Measurements from ENCODE around the gene PIK3R1.

PIK3R1 gene

DNA sequence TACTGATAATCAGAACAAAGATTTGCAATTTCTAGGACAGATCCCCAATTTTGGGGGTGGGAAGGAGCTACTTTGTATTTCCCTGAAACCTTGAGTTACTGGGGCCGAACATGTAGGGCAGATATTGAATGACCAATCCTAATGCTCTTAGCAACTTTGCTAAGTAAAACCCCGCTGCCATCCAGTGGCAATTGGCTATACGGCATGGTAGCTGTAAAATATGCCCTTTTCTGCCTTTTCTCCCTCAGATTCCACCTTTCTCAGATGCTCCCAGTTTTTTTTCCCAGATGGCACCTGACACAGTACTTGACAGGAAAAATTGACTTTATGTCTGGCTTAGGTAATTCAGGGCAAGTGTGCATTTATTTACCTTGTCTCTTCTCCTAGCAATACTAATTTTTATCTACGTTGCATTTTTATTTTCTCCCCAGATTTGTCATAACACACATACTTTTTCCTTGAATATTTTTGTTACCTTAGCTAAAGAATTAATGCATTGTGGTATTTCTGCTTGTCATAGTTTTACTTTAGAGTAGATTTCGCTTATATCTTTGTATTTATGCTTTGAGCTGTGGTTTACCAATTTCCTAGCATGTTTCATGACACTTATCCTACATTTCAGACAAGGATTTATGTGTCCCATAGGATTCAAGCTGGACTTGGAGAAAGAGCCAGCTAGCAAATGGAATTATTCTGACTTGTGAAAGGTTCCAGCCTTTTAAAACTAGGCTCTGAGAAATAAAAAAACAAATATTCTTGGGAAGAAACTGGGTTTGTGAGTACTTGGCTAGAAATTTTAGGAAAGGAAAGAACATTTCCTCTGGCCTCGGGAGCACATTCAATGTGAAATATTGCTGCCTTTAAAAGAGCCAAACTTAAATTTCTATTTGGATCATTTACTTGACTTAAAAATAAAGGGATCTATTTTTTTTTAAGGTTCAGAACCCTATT is 37.4 kb downstream of the PIK3R1 start:
- DNase-seq: peak in 1 of 2 donors; percentile 20

DNA sequence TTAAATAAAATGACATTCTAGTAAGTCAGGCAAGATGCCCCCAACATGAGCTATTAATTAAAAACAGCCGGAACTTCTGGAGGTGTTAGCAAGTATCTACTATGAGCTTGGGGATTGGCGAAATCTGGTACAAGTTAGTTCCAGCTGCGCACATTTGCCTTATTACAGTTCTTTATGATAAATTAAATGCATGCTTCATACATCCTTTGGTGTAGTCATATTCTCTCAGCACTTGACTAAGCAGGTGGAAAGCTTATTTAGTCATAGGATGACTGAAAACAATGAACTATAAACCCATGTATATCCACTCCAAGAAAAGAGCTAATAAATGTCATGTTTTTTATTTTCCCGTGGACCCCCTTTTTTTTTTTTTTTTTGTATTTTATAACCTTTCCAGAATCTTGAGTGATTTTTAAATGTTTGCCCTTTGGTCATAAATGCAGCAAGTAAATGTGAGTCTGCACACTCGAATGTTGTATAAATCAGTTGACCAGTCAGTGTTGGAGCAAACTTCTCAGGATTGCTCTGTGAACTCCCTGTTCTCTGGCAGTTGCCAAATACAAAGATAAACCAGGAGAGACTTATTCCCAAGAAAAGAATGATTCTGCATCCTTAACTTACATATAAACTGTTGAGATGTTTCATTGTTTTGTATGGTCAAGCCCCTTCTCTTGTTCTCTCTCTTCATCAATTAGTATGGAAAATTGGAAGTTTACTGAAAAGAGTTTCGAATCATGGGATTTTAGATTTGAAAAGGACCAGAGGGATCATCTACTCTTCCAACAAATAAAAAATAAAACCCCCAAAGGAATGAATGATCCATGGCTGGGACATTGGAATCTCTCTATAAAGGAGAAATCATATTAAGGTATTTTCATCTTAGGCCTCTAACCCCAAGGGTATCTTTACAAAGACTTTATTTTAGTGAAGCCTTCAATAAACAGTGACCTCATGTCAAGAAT is 38.3 kb downstream of the PIK3R1 start:
- DNase-seq: no peak

DNA sequence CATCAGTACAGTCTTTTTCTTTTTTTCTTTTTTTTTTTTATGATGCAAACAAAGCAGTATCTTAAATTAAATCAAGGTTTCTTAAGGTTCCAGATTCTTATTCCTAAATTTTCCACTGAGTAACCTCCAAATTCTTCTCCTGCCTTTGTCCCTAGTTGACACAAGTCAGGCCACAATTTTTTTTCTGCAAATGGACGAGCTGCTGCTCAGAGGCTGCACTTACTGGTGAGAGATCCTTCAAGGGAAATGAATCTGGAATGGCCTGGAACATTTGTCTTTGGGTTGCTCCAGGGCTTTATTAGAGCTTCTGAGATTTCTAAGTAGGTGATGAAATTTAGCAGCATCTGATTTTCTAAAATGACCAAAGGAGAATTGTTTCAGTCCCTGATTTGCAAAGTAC is 39.3 kb downstream of the PIK3R1 start:
- DNase-seq: no peak

DNA sequence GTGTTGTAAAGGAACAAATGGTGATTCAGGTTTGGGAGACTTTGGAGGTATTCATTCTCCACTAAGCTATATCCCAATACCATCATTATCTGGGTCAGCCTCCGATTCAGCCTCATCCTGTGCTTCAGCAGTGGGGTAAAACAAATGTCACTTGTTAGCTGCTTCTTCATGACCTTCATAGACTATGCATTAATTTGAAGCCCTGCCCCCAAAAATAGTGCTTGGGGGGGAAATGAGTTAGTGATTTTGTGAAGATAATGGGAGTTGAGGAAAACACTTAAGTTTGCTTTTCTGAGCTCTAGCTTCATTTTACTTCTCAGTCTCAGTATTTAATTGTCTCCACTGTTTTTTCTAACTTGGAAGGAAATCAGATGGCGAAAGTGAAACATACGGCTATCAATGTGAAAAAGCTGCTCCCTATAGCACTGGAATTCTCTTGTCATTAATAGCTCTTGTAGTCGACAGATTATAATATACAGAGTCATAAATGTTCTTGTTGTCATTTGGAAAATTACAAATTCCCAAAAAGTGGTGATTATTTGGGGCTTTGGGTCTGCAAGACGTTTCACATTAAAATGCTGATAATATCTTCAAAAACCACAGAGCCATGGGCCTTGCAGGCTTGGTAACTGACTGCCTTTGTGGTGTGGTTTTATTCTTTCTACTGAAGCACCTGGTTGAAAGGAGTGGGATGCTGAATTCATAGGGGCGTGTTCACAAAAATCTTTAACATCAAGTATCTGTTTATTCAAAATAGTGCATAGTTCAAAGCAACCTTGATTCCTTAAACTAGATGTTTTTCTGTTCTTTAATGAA is 40.0 kb downstream of the PIK3R1 start:
- peak in 1 of 2 donors; percentile 46 for DNase-seq

DNA sequence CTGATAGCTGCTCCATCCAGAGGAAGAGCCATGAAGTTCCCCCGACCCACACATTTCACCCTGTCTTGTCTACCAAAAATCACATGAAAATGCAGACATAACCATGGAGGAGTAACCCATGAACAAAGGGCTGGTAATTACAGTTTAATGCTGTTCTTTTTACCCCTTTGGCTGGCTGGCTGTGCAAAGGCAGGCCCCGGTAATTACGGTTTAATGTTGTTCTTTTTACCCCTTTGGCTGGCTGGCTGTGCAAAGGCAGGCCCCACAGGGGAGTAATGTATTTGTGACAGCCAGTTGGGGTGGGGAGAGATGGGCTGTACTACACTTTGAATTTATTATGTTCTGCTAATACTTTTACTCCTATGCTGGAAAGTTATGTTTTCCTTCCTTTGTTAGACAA is 41.7 kb downstream of the PIK3R1 start:
- no peak for DNase-seq

DNA sequence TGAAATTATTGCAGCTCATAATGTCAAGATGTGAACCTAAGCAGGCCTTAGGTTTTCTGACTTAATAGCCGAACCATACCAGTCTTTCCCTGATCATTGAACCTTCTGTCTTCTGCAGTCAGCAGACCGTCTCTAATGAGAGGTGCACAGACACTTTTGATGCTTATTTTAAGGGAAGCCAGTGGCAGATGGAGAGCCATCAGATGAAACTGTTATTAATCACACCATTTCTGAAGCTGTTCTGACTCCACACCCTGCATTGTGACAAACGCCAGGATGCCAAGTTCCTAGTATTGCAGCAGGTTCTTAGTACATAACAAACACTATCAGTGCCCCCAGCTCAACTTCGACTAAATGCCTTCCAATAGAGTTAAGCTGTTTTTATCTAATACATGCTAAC is 43.0 kb downstream of the PIK3R1 start:
- DNase-seq: no peak

DNA sequence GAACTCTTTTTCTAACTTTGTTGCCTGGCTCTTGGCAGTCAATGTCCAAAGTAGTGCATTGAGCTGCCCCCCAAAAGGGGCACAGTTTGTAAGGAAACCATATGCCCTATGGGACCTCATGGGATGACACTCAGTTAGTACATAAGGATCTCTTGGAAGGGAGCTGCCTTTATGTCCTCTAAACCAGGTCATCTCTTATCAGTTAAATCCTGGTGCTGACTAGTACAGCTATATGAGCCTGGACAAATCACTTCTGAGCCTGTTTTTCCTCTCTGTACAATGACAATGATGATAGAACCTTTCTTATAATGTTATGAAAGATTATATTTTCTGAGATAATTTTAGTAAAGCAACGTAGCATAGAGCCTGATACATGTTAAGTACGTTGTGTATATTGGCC is 44.1 kb downstream of the PIK3R1 start:
- no peak for DNase-seq

DNA sequence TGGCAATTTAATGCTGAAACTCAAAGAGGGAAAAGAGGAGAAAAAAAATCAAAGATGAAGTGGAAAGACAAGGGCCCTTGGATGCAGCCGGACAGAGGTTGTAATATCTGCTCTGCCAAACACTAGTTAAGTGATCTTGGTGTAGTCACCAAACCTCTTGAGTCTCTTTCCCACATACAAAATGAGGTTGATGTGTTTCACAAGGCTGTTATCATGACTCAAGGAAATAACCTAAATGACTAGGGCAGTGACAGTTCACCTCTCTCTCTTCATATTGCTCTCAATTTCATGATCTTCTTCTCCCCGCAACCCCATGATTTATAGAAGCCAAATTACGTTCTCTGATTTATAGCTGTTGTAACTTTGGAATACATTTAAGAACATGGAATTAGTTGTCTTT is 44.9 kb downstream of the PIK3R1 start:
- no peak for DNase-seq

DNA sequence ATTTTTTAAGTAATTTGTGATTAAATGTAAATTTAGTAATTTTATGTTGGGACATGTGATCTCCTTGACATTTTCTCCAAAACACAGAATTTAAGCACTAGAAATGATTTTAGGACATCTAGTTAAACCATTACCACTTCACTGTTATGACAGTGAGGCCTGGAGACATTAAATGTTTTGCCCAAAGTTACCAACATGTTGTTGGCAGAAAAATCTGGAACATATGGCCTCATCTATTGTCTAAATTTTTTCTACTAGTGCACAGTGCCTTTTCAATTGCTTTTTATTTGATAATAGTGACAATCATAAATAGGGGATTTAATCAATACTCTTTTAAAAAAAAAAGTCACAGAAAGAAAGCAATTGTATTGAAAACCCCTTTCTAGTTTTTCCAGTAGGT is 45.6 kb downstream of the PIK3R1 start:
- no peak for DNase-seq

DNA sequence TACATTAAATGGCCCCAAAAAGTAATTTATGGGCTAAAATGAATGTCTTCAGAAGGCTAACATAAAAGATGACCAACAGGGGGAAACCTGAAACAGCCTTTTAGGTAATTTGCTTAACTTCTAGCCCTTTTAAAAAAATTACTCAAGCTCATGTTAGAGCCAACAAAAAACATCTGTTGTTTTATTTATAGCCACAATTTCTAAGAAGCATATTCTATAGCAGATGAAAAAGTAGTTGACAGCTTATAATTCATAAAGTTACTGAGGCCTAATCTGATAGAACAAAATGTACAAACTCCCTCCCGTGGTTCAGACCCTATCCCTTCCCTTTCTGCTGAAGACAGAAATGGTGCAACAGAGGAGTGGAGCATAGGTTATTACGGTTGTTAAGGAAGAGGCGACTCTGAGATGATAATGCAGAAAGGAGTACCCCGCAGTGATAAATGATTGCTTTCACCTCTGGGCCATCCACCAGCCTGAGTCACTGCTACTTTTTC is 46.1 kb downstream of the PIK3R1 start:
- DNase-seq: peak in 1 of 2 donors; percentile 72

DNA sequence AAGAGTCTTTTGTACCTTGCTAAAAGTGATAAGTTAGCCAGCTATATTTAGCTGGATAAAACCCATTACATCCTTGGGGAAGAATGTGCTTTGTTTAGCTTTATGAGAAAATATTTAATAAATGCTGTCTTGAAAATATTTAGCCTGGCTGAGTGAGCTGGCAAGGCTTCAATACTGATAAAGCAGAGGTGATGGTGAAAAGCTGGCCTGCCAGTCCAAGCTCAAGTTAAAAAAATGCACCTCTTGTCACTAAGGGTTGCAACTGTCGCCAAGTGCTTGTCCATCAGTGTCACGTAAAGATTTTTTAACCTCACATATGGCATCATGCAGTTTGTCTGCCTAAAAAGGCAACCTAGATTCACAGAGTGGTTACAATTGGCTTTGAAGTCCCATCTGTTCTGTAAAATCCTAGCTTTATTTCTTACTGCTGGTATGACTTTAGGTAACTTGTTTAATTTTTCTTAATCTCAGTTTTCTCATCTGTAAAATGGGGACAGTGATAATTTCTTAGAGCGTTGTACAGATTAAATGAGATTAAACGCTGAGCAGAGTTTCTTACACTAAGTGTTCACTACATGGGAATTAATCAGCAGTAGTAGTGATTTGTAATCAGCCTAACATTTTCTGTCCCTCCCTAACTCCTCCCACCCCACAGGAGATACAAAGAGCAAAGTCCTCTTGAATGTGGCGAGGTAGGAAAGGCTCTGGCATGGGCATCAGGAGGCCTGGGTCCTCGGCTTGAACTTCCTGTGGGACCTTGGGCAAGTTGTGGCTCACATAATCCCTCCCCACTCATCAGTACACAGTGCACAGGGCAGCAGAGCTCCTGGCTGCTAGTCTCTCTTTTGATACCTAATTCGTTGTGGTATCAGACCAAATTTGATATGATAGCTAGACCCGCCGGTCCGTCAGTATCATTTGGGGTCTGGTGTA is 48.7 kb downstream of the PIK3R1 start:
- no peak for DNase-seq

DNA sequence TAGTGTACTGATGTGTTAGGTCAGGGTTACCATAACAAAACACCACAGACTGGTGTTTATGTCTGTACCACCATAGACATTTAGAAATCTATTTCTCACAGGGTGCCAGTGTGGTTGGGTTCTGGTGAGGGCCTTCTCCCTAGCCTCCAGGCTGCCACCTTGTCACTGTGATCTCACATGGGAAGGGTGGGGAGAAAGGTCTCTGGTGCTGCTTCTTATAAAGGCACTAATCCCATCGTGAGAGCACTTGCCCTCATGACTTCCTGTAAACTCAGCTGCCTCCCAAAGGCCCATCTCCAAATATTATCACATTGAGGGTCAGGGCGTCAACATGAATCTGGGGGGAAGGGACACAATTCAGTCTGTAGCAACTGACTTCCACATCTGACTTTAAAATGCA is 49.8 kb downstream of the PIK3R1 start:
- DNase-seq: no peak

DNA sequence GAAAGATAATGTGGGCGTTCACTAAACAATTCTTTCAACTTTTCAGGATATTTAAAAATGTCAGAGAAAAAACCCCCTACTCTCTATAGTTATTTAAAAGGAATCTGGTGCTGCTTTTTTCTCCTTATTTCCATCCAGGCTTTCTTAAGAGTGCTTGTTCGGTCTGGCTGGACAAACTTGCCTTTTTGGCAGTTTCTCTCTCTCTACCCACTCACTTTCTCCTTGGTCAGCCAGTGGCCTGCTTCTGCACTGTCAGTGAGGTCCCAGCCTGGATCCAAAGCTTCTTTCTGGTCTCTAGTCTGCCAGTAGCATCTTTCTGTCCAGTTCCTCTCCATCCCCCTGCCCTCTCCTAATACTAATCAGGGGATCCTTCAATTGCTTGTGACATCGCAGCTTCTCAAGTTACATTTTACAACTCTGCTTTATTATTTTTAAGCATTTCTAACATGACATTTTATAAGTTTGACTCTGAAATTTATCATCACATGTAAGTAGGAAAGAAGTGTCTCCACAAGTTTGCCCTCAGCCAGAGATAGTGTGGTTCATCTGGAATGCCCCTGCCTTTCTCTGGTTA is 50.4 kb downstream of the PIK3R1 start:
- no peak for DNase-seq

DNA sequence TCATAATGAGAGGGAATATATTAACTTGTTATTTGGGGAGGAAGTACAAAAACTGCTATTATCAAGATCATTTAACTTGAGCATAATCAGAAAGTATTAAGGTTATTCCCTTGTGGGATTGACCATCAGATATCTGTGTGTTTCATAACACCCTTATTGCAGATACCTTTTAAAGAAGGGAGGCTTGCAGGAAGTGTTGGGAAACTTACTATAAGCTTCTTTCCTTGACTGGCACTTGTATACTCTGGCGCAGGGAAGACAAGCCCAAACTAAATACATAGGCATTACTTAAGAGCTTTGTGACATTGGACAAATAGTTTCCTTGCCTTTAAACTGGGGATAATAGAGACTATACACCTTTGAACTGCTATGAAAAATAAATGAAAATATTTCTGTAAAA is 50.9 kb downstream of the PIK3R1 start:
- DNase-seq: no peak

DNA sequence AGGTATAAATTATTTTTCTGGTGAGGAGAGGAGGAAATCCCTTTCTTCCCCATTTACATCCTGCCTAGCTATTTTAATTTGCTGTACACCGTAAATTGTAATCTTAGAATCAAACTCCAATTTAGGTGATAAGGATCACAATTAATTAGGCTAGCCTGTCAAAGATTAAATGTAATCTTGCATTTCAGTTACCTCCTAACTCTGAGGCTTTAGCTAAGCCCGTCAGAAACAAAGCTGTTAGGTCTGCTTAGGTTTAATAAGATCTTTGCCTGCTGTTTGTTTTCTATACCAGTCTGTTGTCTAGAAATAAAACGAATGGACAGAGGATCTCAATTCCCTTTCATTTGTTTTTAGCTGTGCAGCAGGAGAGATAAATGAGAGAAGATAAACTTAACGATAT is 51.5 kb downstream of the PIK3R1 start:
- no peak for DNase-seq

DNA sequence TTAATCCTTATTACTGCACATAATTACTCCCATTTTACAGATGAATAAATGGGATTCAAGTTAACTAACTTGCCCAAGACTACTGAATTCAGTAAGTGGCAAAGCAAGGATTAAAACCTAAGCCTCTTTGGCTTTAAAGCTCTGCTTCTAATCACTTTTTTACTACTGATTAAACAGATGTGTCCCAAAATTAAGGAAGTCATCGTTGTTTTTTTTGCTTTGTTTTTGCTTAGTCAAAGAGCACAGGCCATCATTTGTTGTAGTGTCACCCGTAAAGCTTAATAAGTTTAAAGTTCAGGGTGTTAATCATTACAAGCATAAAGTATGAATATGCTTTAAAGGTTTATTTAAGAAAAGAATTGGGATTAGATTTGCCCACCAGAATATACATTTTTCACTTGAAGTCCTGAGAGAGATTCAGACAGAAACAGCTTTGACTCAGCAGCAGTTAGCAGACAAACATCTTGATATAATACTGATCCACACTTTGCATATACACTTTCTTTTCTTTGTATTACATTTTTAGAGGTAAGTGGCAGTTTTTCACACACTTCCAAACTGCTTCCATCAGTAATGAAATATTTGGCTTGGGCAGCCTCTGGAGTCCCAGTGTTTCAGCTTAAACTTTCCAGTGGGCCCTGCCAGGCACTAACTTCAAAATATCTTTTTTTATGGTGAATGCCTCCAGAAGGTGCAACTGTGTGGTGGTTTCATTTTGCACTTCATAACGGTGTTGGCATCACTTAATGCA is 52.7 kb downstream of the PIK3R1 start:
- peak in 1 of 2 donors; percentile 29 for DNase-seq

DNA sequence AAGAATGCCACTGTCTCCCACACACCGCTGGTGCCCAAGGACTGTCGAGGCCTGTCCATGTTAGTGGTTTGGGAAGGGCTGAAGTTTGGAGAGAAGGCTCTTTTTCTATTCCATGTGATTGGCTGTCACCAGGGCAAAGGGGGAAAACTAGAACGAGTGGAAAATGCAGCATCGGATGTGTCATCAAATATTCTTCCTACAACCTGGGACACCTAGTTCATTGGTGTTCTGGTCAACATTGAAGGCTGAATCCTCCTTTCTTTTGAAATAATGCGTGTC is 53.2 kb downstream of the PIK3R1 start:
- DNase-seq: no peak

DNA sequence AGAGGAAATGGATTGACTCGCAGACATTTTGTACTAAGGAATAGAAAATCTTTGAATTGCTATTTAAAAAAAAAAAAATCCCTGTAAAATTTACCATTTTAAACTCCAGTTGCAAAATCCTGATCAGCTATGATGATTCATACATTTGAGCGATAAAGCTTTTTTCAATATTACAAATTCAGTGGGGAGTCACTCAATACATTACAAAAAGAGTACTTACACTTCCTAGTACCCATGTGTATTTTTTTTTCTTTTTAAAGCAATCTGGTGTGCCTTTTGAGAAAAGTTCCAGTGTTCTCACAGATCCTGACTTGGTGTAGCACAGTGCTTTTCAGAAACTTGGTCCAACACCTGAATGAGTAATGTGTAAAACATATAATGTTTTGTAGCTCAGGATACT is 54.3 kb downstream of the PIK3R1 start:
- no peak for DNase-seq

DNA sequence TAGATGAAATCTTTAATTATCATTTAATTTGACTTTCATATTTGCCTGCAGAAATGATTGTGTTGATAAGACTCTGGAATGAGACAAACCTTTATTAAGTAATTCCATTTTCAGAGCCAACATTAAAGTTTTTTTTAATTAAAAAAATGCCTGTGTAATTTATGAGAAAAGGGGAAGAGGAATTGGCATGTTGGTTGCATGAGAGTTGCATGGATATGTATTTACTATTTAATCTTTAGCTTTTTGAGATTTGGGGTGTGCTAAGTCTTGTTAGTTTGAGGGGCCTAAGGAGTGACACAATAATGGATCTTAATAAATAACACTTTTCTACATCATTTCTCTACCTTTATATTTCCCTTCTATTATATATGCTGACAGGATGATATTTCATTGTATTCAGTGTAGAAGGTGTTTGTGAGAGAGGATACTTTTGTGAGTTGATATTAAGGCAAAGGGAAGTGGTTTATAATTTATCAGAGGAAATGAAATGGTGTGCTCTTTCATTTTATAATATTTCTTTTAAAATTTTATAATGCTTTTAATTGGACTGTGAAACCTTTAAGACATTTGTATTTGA is 54.9 kb downstream of the PIK3R1 start:
- DNase-seq: no peak

DNA sequence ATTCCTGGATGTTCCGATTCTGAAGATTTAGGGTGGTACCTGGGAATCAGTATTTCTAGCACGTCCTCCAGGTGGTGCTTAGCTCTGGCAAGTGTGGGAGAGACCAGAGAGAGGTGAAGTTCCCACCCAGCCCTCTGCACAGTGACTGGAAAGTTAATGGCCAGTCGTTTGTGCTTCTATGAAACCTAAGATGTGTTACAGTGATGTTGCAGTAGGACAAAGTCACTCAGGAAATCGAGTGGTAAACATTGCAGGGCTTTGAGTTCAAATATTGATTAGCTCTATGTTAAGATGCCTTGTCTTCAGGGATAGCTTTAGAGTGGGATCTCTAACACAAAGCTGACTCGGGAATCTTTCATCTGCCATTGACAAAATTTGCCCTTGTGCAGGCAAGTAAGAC is 55.6 kb downstream of the PIK3R1 start:
- no peak for DNase-seq
